Right lobe of liver (tissue), 6 donors: Measurements from ENCODE around the gene NR2F6. TPM values are rescaled to one million over a fixed set of nuclear protein-coding genes. Genes with fewer than 3 reads are reported as not detected.

Source experiments
- ATAC-seq, 4 donors: fragments of 200-7000 bp; cut with Tn5 transposase; one replicate each; pipeline ENCODE4 v1.9.1; 2020; ENCODE audit warnings: mild to moderate bottlenecking in 4 of 4, moderate library complexity in 4 of 4
- DNase-seq, 3 donors: peaks; one replicate each; pipeline ENCODE4 v3.0.0-alpha.2; 2020
- H3K27ac ChIP-seq, 3 donors: fragments of 200-600 bp; one replicate each; pipeline ENCODE4 v1.8.0; 2022
- H3K27me3 ChIP-seq, 2 donors: fragments of 200-600 bp; one replicate each; pipeline ENCODE4 v1.8.0; 2022
- H3K36me3 ChIP-seq, 4 donors: fragments of 200-600 bp; sonication (generic) in 1 of 4; one replicate each; pipeline versions ENCODE4 v1.5.1 to v1.8.0; 2017 to 2022; ENCODE audit warnings: control low read depth in 1 of 4
- H3K4me1 ChIP-seq, 4 donors: fragments of 200-600 bp; sonication (generic) in 1 of 4; one replicate each; pipeline versions ENCODE4 v1.5.1 to v1.8.0; 2017 to 2022; ENCODE audit warnings: control low read depth in 1 of 4
- H3K4me3 ChIP-seq, 3 donors: fragments of 200-600 bp; one replicate each; pipeline ENCODE4 v1.8.0; 2022
- H3K9me3 ChIP-seq, 4 donors: fragments of 200-600 bp; sonication (generic) in 1 of 4; one replicate each; pipeline versions ENCODE4 v1.5.1 to v1.8.0; 2017 to 2022; ENCODE audit warnings: control low read depth in 1 of 4
- POLR2A ChIP-seq: fragments of 450-650 bp; IDR thresholded peaks from one replicate; pipeline ENCODE4 v1.6.1; 2017; ENCODE audit warnings: antibody characterized with exemption, mild to moderate bottlenecking
- WGBS: methylation state at CpG from one replicate; pipeline ENCODE4 v1.1.6; 2018; ENCODE audit warnings: low coverage, low lambda C conversion rate; ENCODE audit not compliant: insufficient coverage; ENCODE audit errors: missing lambda C conversion rate; 5-methylcytosine and 5-hydroxymethylcytosine counted together
- intact Hi-C, 2 donors: fragments of 100-400 bp; cut with DNase I; formaldehyde crosslinking; loops; one replicate each; pipeline versions ENCODE4 v1.11.2 to v1.14.1; 2022
- total RNA-seq, 6 experiments: library from RNA; depleted of rRNA in 2 of 6; stranded (reverse); fragments of >200 nt in 2 of 6; fragmentation: NEBNext Ultra II Directional in 3 of 6; extraction: Animal tissue kit (Norgen Biotek cat#: 25700) in 3 of 6; gene quantifications; one replicate each; pipeline versions ENCODE4 v1.1.0 to v1.2.4, GENCODE V29; 2016 to 2023
- TF ChIP-seq, protein P1 (sequence below), 4 donors: fragments of 200-600 bp in 3 of 4; fragments of 450-650 bp in 1 of 4; IDR thresholded peaks; one replicate each; pipeline versions ENCODE4 v1.5.1 to v1.8.0; 2016 to 2022; ENCODE audit warnings: antibody characterized with exemption in 4 of 4, mild to moderate bottlenecking in 2 of 4
- donor health status: DM: no; HTN: yes; CAD: no.
- donor health status: DM: no; HTN: no; CAD: no.
- donor health status: DM: no; HTN: no; CAD: no.
- donor health status: DM: no; HTN: yes; CAD: no.
- donor health status: DM: no; HTN: yes; CAD: no.

NR2F6 gene
- total RNA-seq, 6 experiments from 2014 or later, result 48.5 to 105 (median 80.9) TPM

- no peak overlapping the region for H3K27ac ChIP-seq
- TF ChIP-seq POLR2A, result no peak
- TF ChIP-seq, protein P1, sequence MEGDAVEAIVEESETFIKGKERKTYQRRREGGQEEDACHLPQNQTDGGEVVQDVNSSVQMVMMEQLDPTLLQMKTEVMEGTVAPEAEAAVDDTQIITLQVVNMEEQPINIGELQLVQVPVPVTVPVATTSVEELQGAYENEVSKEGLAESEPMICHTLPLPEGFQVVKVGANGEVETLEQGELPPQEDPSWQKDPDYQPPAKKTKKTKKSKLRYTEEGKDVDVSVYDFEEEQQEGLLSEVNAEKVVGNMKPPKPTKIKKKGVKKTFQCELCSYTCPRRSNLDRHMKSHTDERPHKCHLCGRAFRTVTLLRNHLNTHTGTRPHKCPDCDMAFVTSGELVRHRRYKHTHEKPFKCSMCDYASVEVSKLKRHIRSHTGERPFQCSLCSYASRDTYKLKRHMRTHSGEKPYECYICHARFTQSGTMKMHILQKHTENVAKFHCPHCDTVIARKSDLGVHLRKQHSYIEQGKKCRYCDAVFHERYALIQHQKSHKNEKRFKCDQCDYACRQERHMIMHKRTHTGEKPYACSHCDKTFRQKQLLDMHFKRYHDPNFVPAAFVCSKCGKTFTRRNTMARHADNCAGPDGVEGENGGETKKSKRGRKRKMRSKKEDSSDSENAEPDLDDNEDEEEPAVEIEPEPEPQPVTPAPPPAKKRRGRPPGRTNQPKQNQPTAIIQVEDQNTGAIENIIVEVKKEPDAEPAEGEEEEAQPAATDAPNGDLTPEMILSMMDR (IDR thresholded peaks at IDR 0.05), result no peak
- ATAC-seq (no peak), DNase-seq (no peak)
- peaks cover 0 to 14% (median 7%) of the 10 kb centered on the region in 4 donors for H3K4me1 ChIP-seq
- H3K36me3 ChIP-seq, result peaks cover 0 to 57% (median 9%) of the 10 kb centered on the region in 4 donors
- intact Hi-C loops, result no loop called here
- 100% methylated on average over 2 of the region's 9 CpGs for WGBS
- H3K4me3 ChIP-seq, result no peak overlapping the region
- no peaks in the 10 kb centered on the region for H3K27me3 ChIP-seq
- no peaks in the 10 kb centered on the region for H3K9me3 ChIP-seq
Observed at GRCh38 chr19:17202249-17202648, 43.5 kb downstream of the NR2F6 start.

- Histone ChIP-seq H3K4me1 (peaks cover 0 to 14% (median 7%) of the 10 kb centered on the region in 4 donors), H3K27me3 (no peaks in the 10 kb centered on the region), H3K4me3 (no peak overlapping the region), H3K27ac (peak overlapping the region in 1 of 3 donors; percentile 37), H3K36me3 (peaks cover 0 to 49% (median 7%) of the 10 kb centered on the region in 4 donors), H3K9me3 (no peaks in the 10 kb centered on the region)
- WGBS, result 57% methylated on average over 6 of the region's 16 CpGs
- ATAC-seq (peak; percentile 70 to 83 (median 77)), DNase-seq (no peak)
- intact Hi-C loops, result no loop called here
- TF ChIP-seq POLR2A, result no peak
Observed at GRCh38 chr19:17200408-17201079, 45.2 kb downstream of the NR2F6 start.

DNA sequence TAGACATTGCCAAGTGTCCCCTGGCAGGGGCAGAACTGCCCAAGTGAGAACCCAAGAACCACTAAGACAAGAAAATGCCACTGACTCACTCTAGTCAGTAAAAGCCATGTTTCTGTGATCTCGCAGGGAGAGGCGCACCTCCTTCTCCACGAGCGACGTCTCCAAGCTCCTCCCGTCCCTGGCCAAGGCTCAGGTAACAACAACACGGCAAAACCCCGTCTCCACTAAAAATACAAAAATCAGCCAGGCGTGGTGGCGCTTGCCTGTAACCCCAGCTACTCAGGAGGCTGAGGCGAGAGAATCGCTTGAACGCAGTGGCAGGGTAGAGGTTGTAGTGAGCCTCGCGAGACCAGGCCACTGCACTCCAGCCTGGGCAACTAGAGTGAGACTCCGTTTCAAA is 48.1 kb downstream of the NR2F6 start:
- intact Hi-C loops, result loop anchor here in 1 of 2 donors (10.0 kb wide), 1 partner anchor 133 kb away; no protein-coding TSS in a partner anchor
- no peak for ATAC-seq

DNA sequence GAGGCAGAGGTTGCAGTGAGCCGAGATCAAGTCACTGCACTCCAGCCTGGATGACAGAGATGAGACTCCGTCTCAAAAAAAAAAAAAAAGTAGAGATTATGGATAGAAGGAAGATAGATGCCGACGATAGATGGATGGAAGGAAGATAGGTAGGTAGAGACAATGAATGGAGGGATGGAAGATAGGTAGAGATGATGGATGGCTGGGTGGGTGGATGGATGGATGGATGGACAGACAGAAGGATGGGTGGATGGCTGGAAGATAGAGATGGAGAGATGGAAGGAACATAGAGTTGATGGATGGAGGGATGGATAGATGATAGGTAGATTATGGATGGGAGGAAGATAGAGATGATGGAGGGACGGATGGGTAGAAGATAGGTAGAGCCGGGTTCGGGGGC is 49.1 kb downstream of the NR2F6 start:
- 93% methylated on average over 7 of the region's 7 CpGs for WGBS
- H3K36me3 ChIP-seq, result peaks cover 0 to 74% (median 16%) of the 10 kb centered on the region in 4 donors
- intact Hi-C loops, result loop anchor here in 1 of 2 donors (10.0 kb wide), 1 partner anchor 132 kb away; no protein-coding TSS in a partner anchor
- no peaks in the 10 kb centered on the region for H3K9me3 ChIP-seq
- ATAC-seq, result no peak
- H3K4me1 ChIP-seq, result peaks cover 0 to 14% (median 7%) of the 10 kb centered on the region in 4 donors
- H3K27ac ChIP-seq, result no peak overlapping the region
- no peak for DNase-seq
- TF ChIP-seq, protein P1 (IDR thresholded peaks at IDR 0.05), result no peak
- no peak for TF ChIP-seq POLR2A
- no peaks in the 10 kb centered on the region for H3K27me3 ChIP-seq
- no peak overlapping the region for H3K4me3 ChIP-seq

More for the DNA sequence above, 48.1 kb downstream of the NR2F6 start:
- no peak for TF ChIP-seq POLR2A
- TF ChIP-seq, protein P1 (IDR thresholded peaks at IDR 0.05), result no peak
- Histone ChIP-seq H3K27me3 (no peaks in the 10 kb centered on the region), H3K27ac (no peak overlapping the region), H3K4me3 (no peak overlapping the region), H3K36me3 (peaks cover 0 to 72% (median 13%) of the 10 kb centered on the region in 4 donors), H3K4me1 (peaks cover 0 to 14% (median 7%) of the 10 kb centered on the region in 4 donors), H3K9me3 (no peaks in the 10 kb centered on the region)
- no peak for DNase-seq
- 97% methylated on average over 16 of the region's 16 CpGs for WGBS

DNA sequence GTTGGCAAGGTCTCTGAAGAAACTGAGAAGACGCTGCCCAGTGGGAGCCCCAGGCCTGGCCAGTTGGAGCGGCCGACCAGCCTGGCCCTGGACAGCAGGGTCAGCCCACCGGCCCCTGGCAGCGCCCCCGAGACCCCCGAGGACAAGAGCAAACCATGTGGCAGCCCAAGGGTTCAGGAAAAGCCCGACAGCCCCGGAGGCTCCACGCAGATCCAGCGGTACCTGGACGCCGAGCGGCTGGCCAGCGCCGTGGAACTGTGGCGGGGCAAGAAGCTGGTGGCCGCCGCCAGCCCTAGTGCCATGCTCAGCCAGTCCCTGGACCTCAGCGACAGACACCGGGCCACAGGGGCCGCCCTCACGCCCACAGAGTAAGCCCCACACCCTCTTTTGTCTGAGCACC is 50.6 kb downstream of the NR2F6 start:
- TF ChIP-seq, protein P1 (IDR thresholded peaks at IDR 0.05), result no peak
- TF ChIP-seq POLR2A, result no peak
- no peak for DNase-seq
- no CpG with 5 or more reads among the region's 23 CpGs for WGBS

More for the DNA sequence above, 50.6 kb downstream of the NR2F6 start:
- no peaks in the 10 kb centered on the region for H3K9me3 ChIP-seq
- peaks cover 0 to 3% (median 1%) of the 10 kb centered on the region in 4 donors for H3K4me1 ChIP-seq
- H3K36me3 ChIP-seq, result peaks cover 0 to 74% (median 19%) of the 10 kb centered on the region in 4 donors
- intact Hi-C loops, result loop anchor here in 1 of 2 donors (10.0 kb wide), 1 partner anchor 130 kb away; no protein-coding TSS in a partner anchor
- no peak overlapping the region for H3K27ac ChIP-seq
- peak in 1 of 4 donors; percentile 16 for ATAC-seq
- H3K4me3 ChIP-seq, result no peak overlapping the region
- no peaks in the 10 kb centered on the region for H3K27me3 ChIP-seq
